HG02763 (cell line): Measurements from ENCODE around the gene VPS16.

Source experiments
- ATAC-seq: cut with Tn5 transposase; IDR thresholded peaks from one replicate; pipeline ENCODE4 v1.9.1; 2021; ENCODE audit warnings: mild to moderate bottlenecking, moderate library complexity; ENCODE audit not compliant: unreplicated experiment

Gene VPS16

GRCh38 chr20:2840138-2840966, at the start of gene VPS16, which contains the start of gene PCED1A:
VPS16 (plus strand) TSS chr20:2840745; CDS start chr20:2840775, 30 bp downstream.
PCED1A (minus strand) TSS chr20:2840655; CDS start chr20:2839912, 743 bp downstream.
- peak; percentile 96 for ATAC-seq

DNA sequence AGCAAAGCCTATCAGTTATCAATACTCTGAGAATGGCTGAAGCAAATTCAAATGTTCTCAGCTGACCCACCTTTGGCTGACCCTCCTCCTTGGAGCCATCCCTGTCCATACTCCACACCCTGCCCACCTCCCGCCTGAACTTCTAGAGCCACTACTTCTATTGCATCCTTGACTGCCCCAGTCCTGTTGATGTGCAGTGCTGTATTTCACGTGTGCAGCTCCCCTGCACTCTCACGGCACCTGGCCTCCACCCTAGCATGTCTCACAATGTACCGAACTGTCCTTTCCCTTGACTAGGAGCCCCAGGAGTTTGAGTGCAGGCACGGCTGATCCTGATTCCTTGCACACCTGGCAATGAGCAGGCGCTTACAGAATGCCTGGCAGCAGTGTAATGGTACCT, 47.1 kb upstream of the VPS16 start:
- no peak for ATAC-seq

- no peak for ATAC-seq
Measured at GRCh38 chr20:2794202-2794748, 46.3 kb upstream of the VPS16 start.

GRCh38 chr20:2794866-2795447, 45.6 kb upstream of the VPS16 start:
- no peak for ATAC-seq

- no peak for ATAC-seq
Measured at GRCh38 chr20:2795451-2795850, 45.1 kb upstream of the VPS16 start.

DNA sequence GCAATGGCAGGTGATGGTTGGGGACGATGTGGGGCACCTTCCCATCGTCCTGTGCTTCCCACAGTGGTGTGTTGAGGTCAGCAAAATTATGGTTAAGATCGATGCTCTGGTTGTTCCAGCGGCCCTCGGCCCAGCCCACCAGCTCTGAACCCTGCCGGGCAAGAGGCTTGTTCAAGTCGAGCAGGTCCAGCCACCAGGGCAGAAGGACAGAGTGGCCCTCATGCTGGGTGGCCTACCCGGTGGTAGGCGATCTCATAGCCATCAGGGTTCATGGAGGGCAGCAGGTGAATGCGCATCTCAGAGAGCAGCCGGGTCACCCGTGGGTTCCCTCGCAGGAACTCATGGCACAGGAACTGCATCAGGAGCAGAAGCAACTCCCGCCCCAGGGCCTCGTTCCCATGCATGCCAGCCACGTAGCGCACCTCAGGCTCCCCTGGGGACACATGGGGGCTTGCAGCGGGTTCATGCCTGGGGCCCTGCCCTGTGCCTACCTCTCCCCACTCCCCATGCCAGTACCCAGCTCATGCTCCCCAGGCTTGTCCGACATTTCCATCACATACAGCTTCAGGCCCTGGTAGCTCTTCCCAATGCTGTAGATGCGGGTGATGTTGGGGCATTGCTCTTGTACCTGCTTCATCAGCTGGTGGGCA, 44.4 kb upstream of the VPS16 start:
- ATAC-seq = no peak

DNA sequence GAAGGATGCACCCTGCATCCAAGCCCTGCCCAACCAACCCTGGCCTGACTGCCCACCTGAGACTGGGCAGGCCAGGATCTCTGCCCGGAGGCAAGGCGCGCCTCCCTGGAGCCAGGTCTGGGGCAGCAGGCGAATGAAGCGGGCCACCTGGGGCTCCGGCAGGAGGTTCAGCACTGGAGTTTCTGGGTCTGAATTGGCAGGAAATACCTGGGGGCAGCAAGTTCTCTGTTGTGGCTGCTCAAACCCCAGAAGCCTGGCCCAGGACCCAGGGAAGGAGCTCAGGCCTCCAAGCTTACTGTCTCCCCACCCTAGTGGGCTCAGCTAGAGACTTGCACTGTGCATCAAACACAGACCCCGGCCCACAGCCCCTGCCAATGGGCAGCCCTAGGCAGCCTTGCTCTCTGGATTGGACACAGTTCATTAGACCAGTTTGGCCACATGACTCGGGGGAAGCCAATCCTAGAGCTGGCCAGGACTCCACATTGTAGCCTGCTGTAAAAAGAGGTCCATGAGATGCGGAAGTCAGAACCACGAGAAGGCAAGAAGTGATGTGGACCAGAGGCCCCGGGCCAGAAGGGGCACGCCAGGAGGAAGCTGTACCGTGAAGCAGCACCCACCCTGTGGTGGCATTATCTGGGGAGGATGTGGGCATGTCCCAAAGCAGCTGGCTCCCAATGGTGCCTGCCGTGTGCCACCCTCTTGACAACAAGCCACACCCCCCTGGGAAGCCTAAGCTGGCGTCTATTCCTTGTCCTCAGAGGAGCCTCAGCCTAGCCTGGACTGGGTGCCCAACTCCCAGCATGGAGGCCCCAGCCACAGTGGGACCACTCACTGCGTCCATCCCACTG, 43.2 kb upstream of the VPS16 start:
- ATAC-seq = no peak

DNA sequence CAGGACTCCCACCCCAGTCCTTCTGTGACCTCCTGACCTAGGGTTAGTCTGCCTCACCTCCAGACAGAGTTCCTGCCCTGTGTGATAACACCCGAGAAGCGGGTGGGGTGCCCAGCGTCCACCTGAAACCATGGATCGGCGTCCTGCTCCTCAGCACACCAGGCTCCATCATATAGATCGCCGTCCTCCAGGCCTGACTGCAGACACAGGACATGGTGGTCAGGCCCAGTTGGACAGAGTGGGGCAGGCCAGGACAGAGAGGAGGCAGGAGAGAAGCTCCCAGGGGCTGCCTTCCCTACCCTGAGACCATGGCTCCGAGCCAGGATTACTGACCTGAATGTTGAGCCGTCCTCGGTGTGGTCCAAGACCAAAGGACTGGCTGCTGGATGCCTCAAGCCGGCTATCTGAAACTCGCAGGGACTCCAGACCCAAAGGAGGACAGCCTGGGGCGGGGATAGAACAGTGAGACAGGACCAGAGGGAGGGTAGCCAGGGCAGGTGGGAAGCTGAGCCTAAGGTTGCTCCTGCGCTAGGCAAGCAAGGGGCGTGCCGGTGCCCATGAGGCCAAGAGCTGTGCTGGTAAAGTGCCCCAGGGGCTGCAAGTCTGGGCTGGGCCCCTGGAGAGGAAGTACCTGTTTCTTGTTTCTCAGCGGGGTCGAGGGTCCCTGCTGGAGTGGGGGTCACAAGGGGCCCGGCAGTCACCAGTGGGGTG, 42.3 kb upstream of the VPS16 start:
- no peak for ATAC-seq

- no peak for ATAC-seq
Measured at GRCh38 chr20:2798814-2799213, 41.7 kb upstream of the VPS16 start.

- ATAC-seq = no peak
Measured at GRCh38 chr20:2799271-2799670, 41.3 kb upstream of the VPS16 start.

- ATAC-seq = peak; percentile 27
Measured at GRCh38 chr20:2799688-2800520, 40.6 kb upstream of the VPS16 start.

- peak; percentile 42 for ATAC-seq
Measured at GRCh38 chr20:2800521-2801285, 39.8 kb upstream of the VPS16 start, which contains the start of gene CPXM1. CPXM1 (minus strand) TSS chr20:2800627; CDS start chr20:2800572, 55 bp downstream.

- no peak for ATAC-seq
Measured at GRCh38 chr20:2801286-2801728, 39.2 kb upstream of the VPS16 start.

GRCh38 chr20:2804041-2804828, 36.3 kb upstream of the VPS16 start:
- no peak for ATAC-seq

GRCh38 chr20:2804852-2805688, 35.5 kb upstream of the VPS16 start:
- no peak for ATAC-seq

GRCh38 chr20:2805689-2806350, 34.7 kb upstream of the VPS16 start:
- no peak for ATAC-seq
